Common myeloid progenitor, CD34-positive (primary cell): ENCODE measurements around the gene TP53. TPM values are rescaled to one million over a fixed set of nuclear protein-coding genes. Genes with fewer than 3 reads are reported as not detected.

Experiments used
- CTCF ChIA-PET: fragments of 350-600 bp; sonication (Branson Sonifier 250); formaldehyde crosslinking; loops from one replicate; lab custom pipeline; 2021; ENCODE audit warnings: antibody characterized with exemption; lab: Charles Lee
- POLR2A ChIA-PET: fragments of 350-600 bp; sonication (Branson Sonifier 250); formaldehyde crosslinking; loops from one replicate; lab custom pipeline; 2021; ENCODE audit warnings: antibody characterized with exemption; lab: Charles Lee
- DNase-seq, 3 donors: peaks; one replicate each; pipeline versions ENCODE4 v3.0.0 to v3.0.0-alpha.2; 2013
- H3K27ac ChIP-seq, 2 experiments: 1 replicate in 1 of 2; 2 replicates in 1 of 2; pipeline ENCODE4 v1.7.0; 2013; ENCODE audit warnings: inconsistent platforms in 2 of 2, low read length in 2 of 2, mild to moderate bottlenecking in 2 of 2, low read depth in 1 of 2, moderate library complexity in 1 of 2; ENCODE audit not compliant: severe bottlenecking in 2 of 2, insufficient read depth in 1 of 2, poor library complexity in 1 of 2
- H3K27me3 ChIP-seq, 5 experiments: replicated peaks in 2 of 5; 1 replicate in 3 of 5; 2 replicates in 2 of 5; pipeline versions ENCODE4 v1.6.1 to v1.7.0; 2013; ENCODE audit warnings: low read length in 4 of 5, mild to moderate bottlenecking in 2 of 5, moderate library complexity in 2 of 5, inconsistent platforms in 1 of 5; ENCODE audit not compliant: insufficient read depth in 5 of 5, control insufficient read depth in 4 of 5
- H3K36me3 ChIP-seq, 4 experiments: 1 replicate in 2 of 4; 2 replicates in 2 of 4; pipeline versions ENCODE4 v1.6.1 to v1.7.0; 2013; ENCODE audit warnings: low read length in 3 of 4, control low read depth in 1 of 4, mild to moderate bottlenecking in 1 of 4; ENCODE audit not compliant: control insufficient read depth in 4 of 4, insufficient read depth in 4 of 4
- H3K4me1 ChIP-seq, 4 experiments: 1 replicate in 3 of 4; 2 replicates in 1 of 4; pipeline versions ENCODE4 v1.6.1 to v1.7.1; 2013; ENCODE audit warnings: low read length in 3 of 4, mild to moderate bottlenecking in 3 of 4, control low read depth in 1 of 4, inconsistent platforms in 1 of 4, moderate library complexity in 1 of 4; ENCODE audit not compliant: control insufficient read depth in 4 of 4, insufficient read depth in 4 of 4; ENCODE audit errors: control extremely low read depth in 1 of 4
- H3K4me3 ChIP-seq, 7 experiments: 1 replicate in 4 of 7; 2 replicates in 3 of 7; pipeline versions ENCODE4 v1.5.1 to v1.7.0; 2013; ENCODE audit warnings: mild to moderate bottlenecking in 7 of 7, low read length in 6 of 7, moderate library complexity in 6 of 7, inconsistent platforms in 2 of 7, low read depth in 2 of 7, control low read depth in 1 of 7; ENCODE audit not compliant: insufficient read depth in 4 of 7, control insufficient read depth in 1 of 7; ENCODE audit errors: extremely low read depth in 1 of 7
- H3K9me3 ChIP-seq, 5 experiments: 1 replicate in 4 of 5; 2 replicates in 1 of 5; pipeline versions ENCODE4 v1.6.1 to v1.7.1; 2013; ENCODE audit warnings: low read length in 4 of 5, mild to moderate bottlenecking in 2 of 5, inconsistent platforms in 1 of 5, low read depth in 1 of 5, moderate library complexity in 1 of 5; ENCODE audit not compliant: control insufficient read depth in 4 of 5, insufficient read depth in 2 of 5; ENCODE audit errors: control extremely low read depth in 1 of 5
- WGBS: methylation state at CpG from one replicate; pipeline ENCODE4 v1.1.5; 2013; ENCODE audit not compliant: insufficient coverage; 5-methylcytosine and 5-hydroxymethylcytosine counted together
- polyA plus RNA-seq: library from polyadenylated mRNA; unstranded; fragments of 120-200 nt; gene quantifications from one replicate; pipeline ENCODE4 v1.2.1, GENCODE V29; 2013

TP53 gene
- polyA plus RNA-seq: 48.7 TPM

DNA sequence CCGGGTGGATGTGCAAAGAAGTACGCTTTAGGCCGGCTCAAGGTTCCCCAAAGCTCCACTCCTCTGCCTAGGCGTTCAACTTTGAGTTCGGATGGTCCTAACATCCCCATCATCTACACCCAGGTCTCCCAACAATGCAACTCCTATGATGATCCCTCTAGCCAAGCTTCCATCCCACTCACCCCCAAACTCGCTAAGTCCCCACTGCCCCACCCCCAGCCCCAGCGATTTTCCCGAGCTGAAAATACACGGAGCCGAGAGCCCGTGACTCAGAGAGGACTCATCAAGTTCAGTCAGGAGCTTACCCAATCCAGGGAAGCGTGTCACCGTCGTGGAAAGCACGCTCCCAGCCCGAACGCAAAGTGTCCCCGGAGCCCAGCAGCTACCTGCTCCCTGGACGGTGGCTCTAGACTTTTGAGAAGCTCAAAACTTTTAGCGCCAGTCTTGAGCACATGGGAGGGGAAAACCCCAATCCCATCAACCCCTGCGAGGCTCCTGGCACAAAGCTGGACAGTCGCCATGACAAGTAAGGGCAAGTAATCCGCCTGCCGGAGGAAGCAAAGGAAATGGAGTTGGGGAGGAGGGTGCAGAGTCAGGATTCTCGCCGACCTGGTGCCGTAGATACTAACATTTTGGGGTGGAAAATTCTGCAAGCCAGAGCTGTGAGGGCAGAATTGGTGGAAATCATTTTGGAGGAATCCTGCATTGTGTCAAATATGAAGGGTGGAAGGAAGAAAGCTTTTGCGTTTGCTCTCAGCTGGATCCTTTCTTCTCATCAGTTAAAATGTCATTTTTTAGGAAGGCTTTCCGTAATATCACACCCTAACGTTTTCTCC lies at the start of gene TP53:
Gene TP53 (minus strand): TSS at position 419 of the 836 bp plus-strand sequence. CDS start 10,896 bp downstream, outside the sequence.
- Histone ChIP-seq H3K4me1 (peaks cover 10 to 42% (median 34%) of the 10 kb centered on the region in 4 experiments), H3K27me3 (no peaks in the 10 kb centered on the region), H3K36me3 (peaks cover 0 to 18% (median 4%) of the 10 kb centered on the region in 4 experiments), H3K9me3 (no peaks in the 10 kb centered on the region), H3K27ac (peak within 1 kb of the TSS; percentile 100), H3K4me3 (peak within 1 kb of the TSS; percentile 94 to 100 (median 100))
- peak; percentile 92 to 97 (median 96) for DNase-seq
- ChIA-PET CTCF (interaction anchor here (0.6 to 6.4 kb wide), 31 partner anchors 8 to 858 kb away, joined by 3 to 91 read pairs (median 4); partner anchors contain the start of genes DNAH2, EFNB3, MPDU1 and NAA38), POLR2A (interaction anchor here (0.5 to 1.7 kb wide), 18 partner anchors 16 to 560 kb away, joined by 3 to 11 read pairs (median 4); partner anchors contain the start of genes ATP1B2, CTC1, DNAH2 and EFNB3)
- WGBS: under 1% methylated on average over 27 of the region's 30 CpGs

DNA sequence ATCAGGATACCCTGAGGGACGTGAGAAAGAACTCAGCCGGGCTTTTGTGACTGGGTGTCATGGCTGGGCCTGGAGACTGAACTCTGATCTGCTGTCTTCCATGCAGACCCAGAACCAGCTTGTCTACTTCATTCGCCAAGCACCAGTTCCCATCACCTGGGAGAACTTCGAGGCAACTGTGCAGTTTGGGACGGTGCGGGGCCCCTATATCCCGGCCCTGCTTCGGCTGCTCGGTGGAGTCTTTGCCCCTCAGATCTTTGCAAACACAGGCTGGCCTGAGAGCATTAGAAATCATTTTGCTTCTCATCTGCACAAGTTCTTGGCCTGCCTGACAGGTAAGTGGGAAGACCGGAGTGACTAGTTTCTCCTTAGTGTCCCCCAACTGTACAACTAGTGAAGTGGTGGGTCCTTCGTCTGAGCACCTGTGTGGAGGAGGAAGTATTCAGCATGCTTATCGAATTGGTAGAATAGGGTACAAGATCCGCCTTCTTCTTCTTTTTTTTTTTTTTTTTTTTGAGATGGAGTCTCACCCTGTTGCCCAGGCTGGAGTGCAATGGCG lies 45.8 kb upstream of the TP53 start:
- over 99% methylated on average over 9 of the region's 14 CpGs for WGBS

DNA sequence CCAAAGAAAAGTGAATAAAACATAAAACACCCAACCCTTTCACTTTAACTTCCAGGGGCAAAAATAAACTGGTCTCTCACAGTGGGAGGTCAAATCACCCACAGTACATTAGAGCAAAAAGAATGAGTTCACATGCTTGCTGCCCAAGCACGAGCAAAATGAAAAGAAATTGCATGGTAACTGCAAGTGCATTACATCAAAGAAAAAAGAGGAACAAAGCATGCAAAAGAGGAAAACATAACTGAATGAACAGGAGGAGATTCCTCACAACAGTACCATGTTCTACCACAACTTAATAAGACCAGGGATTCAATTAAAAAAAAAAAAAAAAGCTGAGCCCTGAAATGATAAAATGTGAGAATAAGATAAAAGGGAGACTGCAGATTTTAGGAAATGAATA lies 42.5 kb upstream of the TP53 start:
- no peaks in the 10 kb centered on the region for H3K9me3 ChIP-seq
- ChIA-PET CTCF (interaction anchor here (1.0 to 1.9 kb wide), 4 partner anchors 10 to 169 kb away, joined by 3 to 8 read pairs (median 4); no protein-coding TSS in a partner anchor), POLR2A (interaction anchor here (0.6 kb wide), 1 partner anchor 10 kb away, joined by 4 read pairs; no protein-coding TSS in a partner anchor)
- WGBS: no CpG with 5 or more reads among the region's 1 CpG
- H3K4me1 ChIP-seq: peaks cover 0 to 10% (median 4%) of the 10 kb centered on the region in 4 experiments
- peak; percentile 25 to 77 (median 70) for DNase-seq
- no peaks in the 10 kb centered on the region for H3K27me3 ChIP-seq
- no peak overlapping the region for H3K4me3 ChIP-seq
- H3K27ac ChIP-seq: no peak overlapping the region
- H3K36me3 ChIP-seq: no peaks in the 10 kb centered on the region

More for the DNA sequence above, 45.8 kb upstream of the TP53 start:
- no peaks in the 10 kb centered on the region for H3K9me3 ChIP-seq
- H3K4me3 ChIP-seq: no peak overlapping the region
- H3K4me1 ChIP-seq: peaks cover 0 to 10% (median 4%) of the 10 kb centered on the region in 4 experiments
- peaks cover 0 to 6% (median 0%) of the 10 kb centered on the region in 5 experiments for H3K27me3 ChIP-seq
- POLR2A ChIA-PET: no interaction called here
- no peak overlapping the region for H3K27ac ChIP-seq
- DNase-seq: no peak
- CTCF ChIA-PET: no interaction called here
- no peaks in the 10 kb centered on the region for H3K36me3 ChIP-seq

DNA sequence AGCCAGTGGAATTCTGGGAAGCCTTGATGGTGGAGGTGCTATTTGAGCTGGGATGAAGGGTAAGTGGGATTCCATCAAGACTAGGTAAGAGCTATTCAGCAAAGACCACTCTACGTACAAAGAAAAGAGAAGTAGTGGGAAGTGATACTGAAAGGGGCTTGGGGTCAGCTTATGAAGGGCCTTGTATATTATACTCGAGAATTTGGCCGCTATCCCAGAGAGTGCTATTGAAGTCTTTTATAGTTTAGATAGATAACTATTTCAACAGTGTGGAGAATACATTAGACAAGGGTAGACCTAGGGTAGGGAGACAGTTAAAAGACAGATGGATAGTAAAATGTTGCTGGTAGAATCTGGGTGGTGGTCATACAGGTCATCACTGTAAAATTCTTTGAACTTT lies 40.6 kb upstream of the TP53 start:
- no peak overlapping the region for H3K4me3 ChIP-seq
- H3K27me3 ChIP-seq: peaks cover 0 to 2% (median 0%) of the 10 kb centered on the region in 5 experiments
- no peaks in the 10 kb centered on the region for H3K9me3 ChIP-seq
- WGBS: 100% methylated on average over 3 of the region's 3 CpGs
- H3K4me1 ChIP-seq: peaks cover 0 to 10% (median 4%) of the 10 kb centered on the region in 4 experiments
- ChIA-PET POLR2A (no interaction called here), CTCF (interaction anchor here (0.7 to 1.2 kb wide), 2 partner anchors 10 to 16 kb away, joined by 3 read pairs; partner anchors contain the start of gene DNAH2)
- H3K36me3 ChIP-seq: no peaks in the 10 kb centered on the region
- H3K27ac ChIP-seq: no peak overlapping the region
- DNase-seq: no peak

DNA sequence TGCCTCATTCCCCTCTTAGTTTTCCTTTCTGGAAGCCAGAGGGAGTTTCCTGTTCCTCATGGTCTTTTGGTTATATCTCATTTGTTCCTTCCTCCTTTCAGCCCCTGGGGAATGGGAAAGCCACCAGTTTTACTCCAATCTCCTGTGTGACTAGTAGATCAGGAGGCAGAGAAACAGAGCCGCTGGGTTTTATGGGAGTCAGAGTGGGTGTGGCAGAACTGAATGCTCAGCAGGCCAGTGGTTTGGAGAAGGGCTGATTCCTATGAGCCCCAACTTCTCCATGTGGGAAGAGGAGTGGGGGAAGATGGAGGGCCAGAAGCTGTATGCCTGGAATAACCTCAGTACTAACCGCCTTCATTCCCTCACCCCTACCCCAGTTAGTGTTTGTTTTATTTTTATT lies 34.3 kb upstream of the TP53 start:
- no peak overlapping the region for H3K27ac ChIP-seq
- H3K36me3 ChIP-seq: no peaks in the 10 kb centered on the region
- ChIA-PET CTCF (interaction anchor here (1.1 to 1.7 kb wide), 2 partner anchors 22 to 87 kb away, joined by 3 to 5 read pairs; no protein-coding TSS in a partner anchor), POLR2A (no interaction called here)
- H3K4me1 ChIP-seq: peaks cover 0 to 22% (median 14%) of the 10 kb centered on the region in 4 experiments
- no peak overlapping the region for H3K4me3 ChIP-seq
- DNase-seq: no peak
- no peaks in the 10 kb centered on the region for H3K9me3 ChIP-seq
- 100% methylated on average over 1 of the region's 2 CpGs for WGBS
- H3K27me3 ChIP-seq: peaks cover 0 to 9% (median 0%) of the 10 kb centered on the region in 5 experiments

DNA sequence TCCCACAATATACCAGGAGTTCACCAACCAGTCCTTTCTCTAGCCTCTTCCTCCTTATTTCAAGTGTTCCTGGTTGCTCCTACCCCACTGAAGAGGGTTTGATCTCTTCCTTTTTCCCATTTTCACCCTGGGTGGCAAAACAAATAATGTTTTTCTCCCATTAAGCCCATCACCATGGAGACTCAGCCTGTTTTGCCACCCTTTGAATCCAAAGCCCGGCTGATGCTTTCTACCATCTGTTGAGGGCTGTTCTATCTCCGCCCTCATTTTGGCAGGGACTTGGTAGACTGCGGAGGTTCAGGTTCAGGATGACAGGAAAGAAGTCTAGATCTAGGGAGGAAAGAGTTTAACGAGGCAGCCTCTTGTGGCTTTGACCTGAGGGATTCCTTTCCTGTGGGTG lies 32.8 kb upstream of the TP53 start:
- H3K36me3 ChIP-seq: no peaks in the 10 kb centered on the region
- peaks cover 0 to 26% (median 20%) of the 10 kb centered on the region in 4 experiments for H3K4me1 ChIP-seq
- H3K9me3 ChIP-seq: no peaks in the 10 kb centered on the region
- no peak for DNase-seq
- CTCF ChIA-PET: interaction anchor here (1.7 kb wide), 1 partner anchor 23 kb away, joined by 5 read pairs; no protein-coding TSS in a partner anchor
- WGBS: 63% methylated on average over 4 of the region's 4 CpGs
- H3K27me3 ChIP-seq: peaks cover 0 to 10% (median 4%) of the 10 kb centered on the region in 5 experiments
- POLR2A ChIA-PET: no interaction called here
- H3K27ac ChIP-seq: no peak overlapping the region
- no peak overlapping the region for H3K4me3 ChIP-seq
